HCT116 (cell line): ENCODE results near the gene GLTP. TPM values are rescaled to one million over a fixed set of nuclear protein-coding genes. Genes with fewer than 3 reads are reported as not detected.

Experiments used
- ATAC-seq: fragments of 200-7000 bp; cut with Tn5 transposase; 2 replicates; pipeline ENCODE4 v1.9.1; 2020; ENCODE audit warnings: mild to moderate bottlenecking, moderate library complexity
- BruUV-seq: library from RNA; stranded (reverse); fragments of 400-500 nt; replicated peaks from 2 replicates; lab custom pipeline; 2021; lab: Mats Ljungman, UMichigan
- CTCF ChIA-PET: fragments of 300-600 bp; sonication (Branson Sonifier 250); formaldehyde crosslinking; loops from one replicate; lab custom pipeline; 2021; ENCODE audit warnings: antibody characterized with exemption; lab: Charles Lee
- POLR2A ChIA-PET: fragments of 300-600, 350-600 bp; sonication (Branson Sonifier 250); formaldehyde crosslinking; loops from one replicate; lab custom pipeline; 2021; ENCODE audit warnings: antibody characterized with exemption; lab: Charles Lee
- RAD21 ChIA-PET, 2 experiments: fragments of 300-600 bp; sonication (Branson Sonifier 250); formaldehyde crosslinking; loops; one replicate each; lab custom pipeline; 2023; ENCODE audit warnings: low total read pairs in 2 of 2; ENCODE audit not compliant: uncharacterized antibody in 2 of 2, unreplicated experiment in 2 of 2, low non-redundant PET in 1 of 2; lab: Charles Lee
- DNase-seq: peaks from one replicate; pipeline ENCODE4 v3.0.0-alpha.2; 2010; ENCODE audit warnings: low read depth, low spot score
- H2AFZ ChIP-seq: fragments of 200-600 bp; shearing (Covaris generic), sonication (generic); 2 replicates; pipeline ENCODE4 v1.6.1; 2017; ENCODE audit warnings: low read depth, mixed run types, mixed read lengths, antibody characterized with exemption, low read length; ENCODE audit not compliant: poor library complexity, severe bottlenecking
- H3K27ac ChIP-seq: 2 replicates; pipeline ENCODE4 v1.5.1; 2012; ENCODE audit warnings: low read depth, low read length
- H3K27me3 ChIP-seq: fragments of 200-600 bp; sonication (generic); 2 replicates; pipeline ENCODE4 v1.6.1; 2016; ENCODE audit warnings: mixed run types, low read length, mixed read lengths; ENCODE audit not compliant: insufficient read depth
- H3K36me3 ChIP-seq, 2 experiments: fragments of 200-500 bp in 1 of 2; fragments of 200-600 bp in 1 of 2; sonication (Bioruptor generic) in 1 of 2; sonication (generic) in 1 of 2; 2 replicates each; pipeline versions ENCODE4 v1.5.1 to v1.6.1; 2014 to 2016; ENCODE audit warnings: low read length in 2 of 2, inconsistent platforms in 1 of 2, mixed read lengths in 1 of 2, mixed run types in 1 of 2; ENCODE audit not compliant: insufficient read depth in 2 of 2, control insufficient read depth in 1 of 2
- H3K4me1 ChIP-seq, 2 experiments: fragments of 200-600 bp in 1 of 2; sonication (generic) in 1 of 2; 2 replicates each; pipeline versions ENCODE4 v1.5.1 to v1.6.1; 2012 to 2017; ENCODE audit warnings: low read length in 2 of 2, inconsistent platforms in 1 of 2, mild to moderate bottlenecking in 1 of 2, mixed read lengths in 1 of 2, mixed run types in 1 of 2, moderate library complexity in 1 of 2; ENCODE audit not compliant: insufficient read depth in 2 of 2, control insufficient read depth in 1 of 2
- H3K4me2 ChIP-seq: fragments of 200-600 bp; sonication (generic); 2 replicates; pipeline ENCODE4 v1.6.1; 2017; ENCODE audit warnings: mixed run types, low read length, mixed read lengths
- H3K4me3 ChIP-seq, 2 experiments: fragments of 200-600 bp in 1 of 2; sonication (generic) in 1 of 2; replicated peaks in 1 of 2; 2 replicates each; pipeline ENCODE4 v1.5.1; 2011 to 2016; ENCODE audit warnings: low read length in 2 of 2, control low read depth in 1 of 2, low read depth in 1 of 2, mild to moderate bottlenecking in 1 of 2, mixed read lengths in 1 of 2, mixed run types in 1 of 2
- H3K79me2 ChIP-seq: fragments of 200-600 bp; sonication (generic); 2 replicates; pipeline ENCODE4 v1.6.1; 2017; ENCODE audit warnings: mild to moderate bottlenecking, mixed run types, low read length, moderate library complexity, mixed read lengths; ENCODE audit not compliant: insufficient read depth
- H3K9ac ChIP-seq: fragments of 200-600 bp; sonication (generic); 2 replicates; pipeline ENCODE4 v1.6.1; 2016; ENCODE audit warnings: low read length, mixed read lengths
- H3K9me2 ChIP-seq: fragments of 200-600 bp; sonication (generic), shearing (Covaris generic); 2 replicates; pipeline ENCODE4 v1.6.1; 2017; ENCODE audit warnings: mixed run types, mild to moderate bottlenecking, moderate library complexity; ENCODE audit not compliant: insufficient read depth
- H3K9me3 ChIP-seq, 2 experiments: fragments of 200-500 bp in 1 of 2; fragments of 200-600 bp in 1 of 2; sonication (Bioruptor generic) in 1 of 2; sonication (generic) in 1 of 2; 2 replicates each; pipeline ENCODE4 v1.6.1; 2014 to 2017; ENCODE audit warnings: low read length in 2 of 2, mixed read lengths in 2 of 2, inconsistent platforms in 1 of 2, low read depth in 1 of 2, mild to moderate bottlenecking in 1 of 2, mixed run types in 1 of 2, moderate library complexity in 1 of 2; ENCODE audit not compliant: control insufficient read depth in 1 of 2, insufficient read depth in 1 of 2
- H4K20me1 ChIP-seq: fragments of 200-600 bp; sonication (generic), shearing (Covaris generic); 2 replicates; pipeline ENCODE4 v1.6.1; 2017; ENCODE audit warnings: mixed run types, mild to moderate bottlenecking, moderate library complexity; ENCODE audit not compliant: insufficient read depth
- ATF3 ChIP-seq: IDR thresholded peaks from 2 replicates; pipeline ENCODE4 v1.6.1; 2012
- CEBPB ChIP-seq: IDR thresholded peaks from 2 replicates; pipeline ENCODE4 v1.6.1; 2012; ENCODE audit warnings: low read depth
- EGR1 ChIP-seq: IDR thresholded peaks from 2 replicates; pipeline ENCODE4 v1.6.1; 2012; ENCODE audit warnings: low read depth
- ELF1 ChIP-seq: IDR thresholded peaks from 2 replicates; pipeline ENCODE4 v1.6.1; 2012; ENCODE audit warnings: low read depth, borderline replicate concordance
- EZH2 ChIP-seq: fragments of 200-600 bp; sonication (generic); IDR thresholded peaks from 2 replicates; pipeline ENCODE4 v1.6.1; 2017; ENCODE audit warnings: antibody characterized with exemption, mixed run types
- EZH2phosphoT487 ChIP-seq: fragments of 200-600 bp; IDR thresholded peaks from 2 replicates; pipeline ENCODE4 v1.6.1; 2018; ENCODE audit warnings: antibody characterized with exemption, borderline replicate concordance
- FOSL1 ChIP-seq: IDR thresholded peaks from 2 replicates; pipeline ENCODE4 v1.6.1; 2012; ENCODE audit warnings: low read depth
- JUND ChIP-seq: IDR thresholded peaks from 2 replicates; pipeline ENCODE4 v1.6.1; 2012
- MAX ChIP-seq: IDR thresholded peaks from 2 replicates; pipeline ENCODE4 v1.6.1; 2012
- POLR2A ChIP-seq: IDR thresholded peaks from 2 replicates; pipeline ENCODE4 v1.7.0; 2011; ENCODE audit warnings: borderline replicate concordance; ENCODE audit not compliant: insufficient read depth, insufficient read length; ENCODE audit errors: extremely low read depth
- POLR2AphosphoS5 ChIP-seq: IDR thresholded peaks from 2 replicates; pipeline ENCODE4 v1.6.1; 2011; ENCODE audit warnings: mild to moderate bottlenecking, low read depth, low read length, moderate library complexity
- RAD21 ChIP-seq: IDR thresholded peaks from 2 replicates; pipeline ENCODE4 v1.6.1; 2012; ENCODE audit warnings: low read depth, mild to moderate bottlenecking
- REST ChIP-seq: IDR thresholded peaks from 2 replicates; pipeline ENCODE4 v1.6.1; 2012; ENCODE audit warnings: low read depth
- SIN3A ChIP-seq: IDR thresholded peaks from 2 replicates; pipeline ENCODE4 v1.6.1; 2012; ENCODE audit warnings: low read depth
- SP1 ChIP-seq: IDR thresholded peaks from 2 replicates; pipeline ENCODE4 v1.6.1; 2012; ENCODE audit warnings: low read depth
- TCF7L2 ChIP-seq: IDR thresholded peaks from 2 replicates; pipeline ENCODE4 v1.7.0; 2011; ENCODE audit warnings: borderline replicate concordance, inconsistent platforms; ENCODE audit not compliant: insufficient read depth, insufficient read length; ENCODE audit errors: extremely low read depth
- YY1 ChIP-seq: IDR thresholded peaks from 2 replicates; pipeline ENCODE4 v1.6.1; 2011; ENCODE audit warnings: low read length, low read depth, moderate library complexity, mild to moderate bottlenecking; ENCODE audit not compliant: insufficient replicate concordance; ENCODE audit errors: extremely low read depth
- ZBTB33 ChIP-seq: IDR thresholded peaks from 2 replicates; pipeline ENCODE4 v1.6.1; 2011; ENCODE audit warnings: mild to moderate bottlenecking, low read length, moderate library complexity; ENCODE audit not compliant: insufficient replicate concordance; ENCODE audit errors: extremely low read depth
- ZFX ChIP-seq: fragments of 450-650 bp; IDR thresholded peaks from 2 replicates; pipeline ENCODE4 v1.6.1; 2017
- ZNF274 ChIP-seq: fragments of 200-500 bp; sonication (Bioruptor generic); IDR thresholded peaks from 2 replicates; pipeline ENCODE4 v1.6.1; 2014; ENCODE audit warnings: mild to moderate bottlenecking, low read depth, low read length, inconsistent platforms
- intact Hi-C: fragments of 100-400 bp; cut with micrococcal nuclease; formaldehyde crosslinking; loops from 2 replicates; pipeline ENCODE4 v1.10.0; 2022
- total RNA-seq: library from RNA; stranded (reverse); gene quantifications from one replicate; pipeline ENCODE4 v1.2.1, GENCODE V29; 2021; ENCODE audit not compliant: unreplicated experiment

The GLTP gene
- total RNA-seq, 1 experiment from 2014 or later = 26.6 TPM

GRCh38 chr12:109879351-109880042 is 844 bp downstream of the GLTP start:
- ChIA-PET CTCF (no interaction called here), POLR2A (no interaction called here), RAD21 (no interaction called here)
- H3K27me3 ChIP-seq = no peaks in the 10 kb centered on the region
- H3K36me3 ChIP-seq = no peaks in the 10 kb centered on the region
- TF ChIP-seq FOSL1 = no peak
- TF ChIP-seq ZNF274 = no peak
- TF ChIP-seq RAD21 = no peak
- TF ChIP-seq JUND = no peak
- TF ChIP-seq SIN3A = no peak
- TF ChIP-seq CEBPB = no peak
- no peak for TF ChIP-seq SP1
- no peak for TF ChIP-seq ATF3
- TF ChIP-seq YY1 = no peak
- no peak for TF ChIP-seq EGR1
- TF ChIP-seq TCF7L2 = no peak
- TF ChIP-seq ZBTB33 = no peak
- no peak for TF ChIP-seq EZH2phosphoT487
- TF ChIP-seq REST = no peak
- no peak for TF ChIP-seq ELF1
- TF ChIP-seq POLR2A = no peak
- no peak for TF ChIP-seq ZFX
- no peak for TF ChIP-seq POLR2AphosphoS5
- no peak for TF ChIP-seq MAX
- TF ChIP-seq EZH2 = no peak
- H3K4me2 ChIP-seq = peak overlapping the region; percentile 96
- TSS peak; percentile 52 for BruUV-seq
- H3K79me2 ChIP-seq = peaks cover 33% of the 10 kb centered on the region
- H3K4me1 ChIP-seq = peaks cover 20 to 32% of the 10 kb centered on the region in 2 experiments
- H3K4me3 ChIP-seq = peak overlapping the region; percentile 79 to 94
- H3K9me3 ChIP-seq = no peaks in the 10 kb centered on the region
- H3K9ac ChIP-seq = peak overlapping the region; percentile 75
- H2AFZ ChIP-seq = no peak overlapping the region
- peak overlapping the region; percentile 35; the same call in 1 of the 2 replicates for H3K27ac ChIP-seq
- intact Hi-C loops = loop anchor here (2.0 kb wide), 1 partner anchor 75 kb away; no protein-coding TSS in a partner anchor
- DNase-seq (no peak), ATAC-seq (no peak)
- H4K20me1 ChIP-seq = no peaks in the 10 kb centered on the region
- no peaks in the 10 kb centered on the region for H3K9me2 ChIP-seq
